Tibial nerve (tissue), 4 donors: ENCODE data around the gene RBKS. TPM values are rescaled to one million over a fixed set of nuclear protein-coding genes. Genes with fewer than 3 reads are reported as not detected.

ENCODE experiments used
- DNase-seq, 2 donors: peaks; one replicate each; pipeline ENCODE4 v3.0.0-alpha.2; 2019; ENCODE audit warnings: low spot score in 2 of 2
- H3K27ac ChIP-seq, 4 donors: fragments of 200-600 bp; sonication (generic) in 3 of 4; one replicate each; pipeline ENCODE4 v1.5.1; 2017 to 2019; ENCODE audit warnings: mild to moderate bottlenecking in 1 of 4
- H3K27me3 ChIP-seq, 2 donors: fragments of 200-600 bp; sonication (generic) in 1 of 2; one replicate each; pipeline versions ENCODE4 v1.5.1 to v1.6.0; 2017 to 2019
- H3K36me3 ChIP-seq, 3 donors: fragments of 200-600 bp; sonication (generic); one replicate each; pipeline ENCODE4 v1.5.1; 2018 to 2019
- H3K4me1 ChIP-seq, 4 donors: fragments of 200-600 bp; sonication (generic) in 3 of 4; one replicate each; pipeline ENCODE4 v1.5.1; 2017 to 2019
- H3K4me3 ChIP-seq, 4 donors: fragments of 200-600 bp; sonication (generic) in 3 of 4; one replicate each; pipeline ENCODE4 v1.5.1; 2017 to 2019; ENCODE audit warnings: mild to moderate bottlenecking in 1 of 4, moderate library complexity in 1 of 4
- H3K9me3 ChIP-seq, 4 donors: fragments of 200-600 bp; sonication (generic) in 3 of 4; one replicate each; pipeline ENCODE4 v1.5.1; 2017 to 2019
- CTCF ChIP-seq, 5 experiments: fragments of 200-600 bp in 3 of 5; fragments of 450-650 bp in 2 of 5; sonication (generic) in 3 of 5; IDR thresholded peaks; one replicate each; pipeline ENCODE4 v1.5.1; 2016 to 2019; ENCODE audit warnings: antibody characterized with exemption in 5 of 5, mild to moderate bottlenecking in 3 of 5, moderate library complexity in 2 of 5
- EP300 ChIP-seq, 2 donors: sonication (generic); formaldehyde crosslinking; IDR thresholded peaks; one replicate each; pipeline ENCODE4 v1.6.1; 2017; ENCODE audit warnings: antibody characterized with exemption in 2 of 2, mild to moderate bottlenecking in 1 of 2
- POLR2A ChIP-seq, 2 donors: fragments of 450-650 bp; IDR thresholded peaks; one replicate each; pipeline ENCODE4 v1.6.1; 2017; ENCODE audit warnings: antibody characterized with exemption in 2 of 2, mild to moderate bottlenecking in 2 of 2, moderate library complexity in 2 of 2
- WGBS, 2 donors: methylation state at CpG; one replicate each; pipeline ENCODE4 v1.1.5; 2018; 5-methylcytosine and 5-hydroxymethylcytosine counted together
- total RNA-seq, 4 donors: library from RNA; depleted of rRNA; stranded (reverse); fragments of >200 nt; gene quantifications; one replicate each; pipeline ENCODE4 v1.1.0, GENCODE V29; 2016

Gene RBKS
- total RNA-seq, 4 donors from 2014 or later, result 1.2 to 8.1 (median 4.4) TPM

- peak overlapping the region in 2 of 4 donors; percentile 66 to 78 for H3K27ac ChIP-seq
- TF ChIP-seq EP300 (IDR thresholded peaks at IDR 0.05) (no peak), POLR2A (IDR thresholded peaks at IDR 0.05) (no peak), CTCF (IDR thresholded peaks at IDR 0.05) (no peak)
- DNase-seq, result no peak
Measured at GRCh38 chr2:27763907-27764267, 126.3 kb downstream of the RBKS start.

GRCh38 chr2:27762951-27763906 lies 127.0 kb downstream of the RBKS start:
- Histone ChIP-seq H3K27ac (peak overlapping the region in 2 of 4 donors; percentile 66 to 78), H3K4me3 (no peak overlapping the region)
- WGBS, 2 donors, result 70 to 79% methylated on average over 3 of the region's 3 CpGs

More at GRCh38 chr2:27763907-27764267, 126.3 kb downstream of the RBKS start:
- 95 to 98% methylated on average over 7 of the region's 7 CpGs for WGBS, 2 donors
- Histone ChIP-seq H3K27me3 (no peaks in the 10 kb centered on the region), H3K4me3 (no peak overlapping the region), H3K4me1 (peaks cover 0 to 33% (median 3%) of the 10 kb centered on the region in 4 donors), H3K9me3 (no peaks in the 10 kb centered on the region), H3K36me3 (no peaks in the 10 kb centered on the region)

GRCh38 chr2:27756544-27757498 lies 133.4 kb downstream of the RBKS start:
- Histone ChIP-seq H3K27ac (peak overlapping the region in 3 of 4 donors; percentile 15 to 78 (median 46)), H3K36me3 (no peaks in the 10 kb centered on the region), H3K9me3 (no peaks in the 10 kb centered on the region), H3K27me3 (no peaks in the 10 kb centered on the region), H3K4me1 (peaks cover 0 to 28% (median 0%) of the 10 kb centered on the region in 4 donors), H3K4me3 (no peak overlapping the region)
- 74% methylated on average over 8 of the region's 8 CpGs for WGBS, 2 donors
- TF ChIP-seq EP300 (IDR thresholded peaks at IDR 0.05) (peak in 1 of 2 donors; percentile 89), CTCF (IDR thresholded peaks at IDR 0.05) (no peak)
- peak; percentile 31 to 60 for DNase-seq

More at GRCh38 chr2:27762951-27763906, 127.0 kb downstream of the RBKS start:
- no peak for DNase-seq
- H3K36me3 ChIP-seq, result no peaks in the 10 kb centered on the region
- H3K9me3 ChIP-seq, result no peaks in the 10 kb centered on the region
- TF ChIP-seq CTCF (IDR thresholded peaks at IDR 0.05), result no peak
- TF ChIP-seq POLR2A (IDR thresholded peaks at IDR 0.05), result no peak
- no peak for TF ChIP-seq EP300 (IDR thresholded peaks at IDR 0.05)
- H3K4me1 ChIP-seq, result peaks cover 0 to 33% (median 3%) of the 10 kb centered on the region in 4 donors
- no peaks in the 10 kb centered on the region for H3K27me3 ChIP-seq

GRCh38 chr2:27756091-27756490 lies 134.1 kb downstream of the RBKS start:
- TF ChIP-seq POLR2A (IDR thresholded peaks at IDR 0.05) (no peak), CTCF (IDR thresholded peaks at IDR 0.05) (no peak), EP300 (IDR thresholded peaks at IDR 0.05) (no peak)
- Histone ChIP-seq H3K36me3 (no peaks in the 10 kb centered on the region), H3K27ac (peak overlapping the region in 1 of 4 donors; percentile 78), H3K4me3 (no peak overlapping the region), H3K9me3 (no peaks in the 10 kb centered on the region), H3K4me1 (peaks cover 0 to 22% (median 0%) of the 10 kb centered on the region in 4 donors), H3K27me3 (no peaks in the 10 kb centered on the region)
- no peak for DNase-seq
- 82 to 84% methylated on average over 3 of the region's 3 CpGs for WGBS, 2 donors
